OCI-LY7 (cell line): ENCODE data around the gene ZGPAT. TPM values are rescaled to one million over a fixed set of nuclear protein-coding genes. Genes with fewer than 3 reads are reported as not detected.

Experiments
- BruUV-seq: library from RNA; stranded (reverse); fragments of 400-500 nt; replicated peaks from 2 replicates; lab custom pipeline; 2021; lab: Mats Ljungman, UMichigan
- CTCF ChIA-PET: fragments of 300-600 bp; sonication (Branson Sonifier 250); formaldehyde crosslinking; loops from one replicate; lab custom pipeline; 2022; ENCODE audit warnings: antibody characterized with exemption; ENCODE audit not compliant: unreplicated experiment; lab: Charles Lee
- POLR2A ChIA-PET: fragments of 300-600 bp; sonication (Branson Sonifier 250); formaldehyde crosslinking; loops from one replicate; lab custom pipeline; 2022; ENCODE audit warnings: antibody characterized with exemption; lab: Charles Lee
- DNase-seq: peaks from one replicate; pipeline ENCODE4 v3.0.0-alpha.2; 2015; ENCODE audit warnings: low spot score
- H2AFZ ChIP-seq: fragments of 200-600 bp; sonication (generic), shearing (Covaris generic); 2 replicates; pipeline ENCODE4 v1.6.1; 2014; ENCODE audit warnings: mild to moderate bottlenecking, antibody characterized with exemption, low read length, moderate library complexity
- H3K27ac ChIP-seq: fragments of 200-600 bp; sonication (generic); 2 replicates; pipeline ENCODE4 v1.5.1; 2014; ENCODE audit warnings: mixed run types, low read depth, mild to moderate bottlenecking, moderate library complexity, low read length, inconsistent platforms; ENCODE audit not compliant: poor library complexity, severe bottlenecking
- H3K36me3 ChIP-seq: fragments of 200-600 bp; sonication (generic); 2 replicates; pipeline ENCODE4 v1.6.1; 2014; ENCODE audit warnings: mild to moderate bottlenecking, antibody characterized with exemption, low read length, moderate library complexity, mixed read lengths; ENCODE audit not compliant: insufficient read depth
- H3K4me1 ChIP-seq: fragments of 200-600 bp; sonication (generic); 2 replicates; pipeline ENCODE4 v1.5.1; 2014; ENCODE audit warnings: mild to moderate bottlenecking, low read length; ENCODE audit not compliant: insufficient read depth, poor library complexity, severe bottlenecking
- H3K4me2 ChIP-seq: fragments of 200-600 bp; sonication (generic); 2 replicates; pipeline ENCODE4 v1.6.1; 2014; ENCODE audit warnings: mild to moderate bottlenecking, low read length
- H3K4me3 ChIP-seq: fragments of 200-600 bp; sonication (generic); 2 replicates; pipeline ENCODE4 v1.5.1; 2014; ENCODE audit warnings: mild to moderate bottlenecking, low read depth, low read length; ENCODE audit not compliant: poor library complexity, severe bottlenecking
- H3K79me2 ChIP-seq: fragments of 200-600 bp; sonication (generic); 2 replicates; pipeline ENCODE4 v1.6.1; 2016; ENCODE audit warnings: low read depth, mild to moderate bottlenecking, low read length, moderate library complexity, mixed read lengths; ENCODE audit not compliant: insufficient read depth
- H3K9me2 ChIP-seq: fragments of 200-600 bp; sonication (generic); 2 replicates; pipeline ENCODE4 v1.6.1; 2016; ENCODE audit warnings: mild to moderate bottlenecking, low read length, mixed read lengths; ENCODE audit not compliant: insufficient read depth
- H3K9me3 ChIP-seq: fragments of 200-600 bp; sonication (generic); 2 replicates; pipeline ENCODE4 v1.6.1; 2014; ENCODE audit warnings: mild to moderate bottlenecking, mixed run types, low read length, mixed read lengths
- H4K20me1 ChIP-seq: fragments of 200-600 bp; sonication (generic); 2 replicates; pipeline ENCODE4 v1.6.1; 2014; ENCODE audit warnings: mild to moderate bottlenecking, antibody characterized with exemption, low read length, moderate library complexity, mixed read lengths; ENCODE audit not compliant: insufficient read depth
- EZH2phosphoT487 ChIP-seq: fragments of 200-600 bp; sonication (generic); IDR thresholded peaks from 2 replicates; pipeline ENCODE4 v1.6.1; 2018; ENCODE audit warnings: low read depth, borderline replicate concordance, mild to moderate bottlenecking, mixed run types, antibody characterized with exemption, low read length, moderate library complexity, mixed read lengths
- intact Hi-C: fragments of 100-400 bp; cut with micrococcal nuclease; formaldehyde crosslinking; loops from one replicate; pipeline ENCODE4 v1.10.0; 2022; ENCODE audit not compliant: unreplicated experiment
- total RNA-seq, 2 experiments: library from RNA; depleted of rRNA in 1 of 2; stranded (reverse); fragments of >200 nt in 1 of 2; shearing (Covaris generic) in 1 of 2; gene quantifications; 2 replicates each; pipeline ENCODE4 v1.2.3, GENCODE V29; 2014 to 2022
- TF ChIP-seq, protein P1 (sequence below): fragments of 200-600 bp; sonication (generic); conservative IDR thresholded peaks from 2 replicates; pipeline ENCODE4 v1.5.1; 2014; ENCODE audit warnings: mild to moderate bottlenecking, antibody characterized with exemption, low read length, moderate library complexity, mixed read lengths

The ZGPAT gene
- total RNA-seq, 2 experiments from 2014 or later = 43.9 to 55.4 TPM

DNA sequence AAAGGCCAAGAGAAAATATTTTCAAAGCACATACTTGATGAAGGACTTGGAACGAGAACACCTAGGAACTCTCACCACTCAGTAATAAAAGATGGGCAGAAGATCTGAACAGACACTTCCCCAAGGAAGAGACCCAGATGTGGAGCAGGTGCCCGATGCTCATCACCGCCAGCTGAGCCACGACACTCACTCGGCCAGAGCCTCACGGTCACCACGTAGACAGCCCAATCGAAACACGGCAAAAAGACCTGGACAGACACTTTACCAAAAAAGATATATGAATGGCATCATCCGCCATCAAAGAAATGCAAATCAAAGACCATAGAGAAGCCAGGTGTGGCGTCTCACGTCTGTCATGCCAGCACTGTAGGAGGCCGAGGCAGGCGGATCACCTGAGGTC, 73.3 kb downstream of the ZGPAT start:
- no TSS peak for BruUV-seq
- DNase-seq = no peak
- Histone ChIP-seq H4K20me1 (no peaks in the 10 kb centered on the region), H3K36me3 (no peaks in the 10 kb centered on the region), H3K4me1 (peaks cover 14% of the 10 kb centered on the region), H3K4me3 (no peak overlapping the region), H3K4me2 (no peak overlapping the region), H3K9me3 (no peaks in the 10 kb centered on the region), H3K27ac (no peak overlapping the region), H2AFZ (no peak overlapping the region), H3K79me2 (no peaks in the 10 kb centered on the region), H3K9me2 (no peaks in the 10 kb centered on the region)
- POLR2A ChIA-PET = interaction anchor here (0.6 kb wide), 1 partner anchor 83 kb away, joined by 4 read pairs; no protein-coding TSS in a partner anchor
- TF ChIP-seq, protein P1, sequence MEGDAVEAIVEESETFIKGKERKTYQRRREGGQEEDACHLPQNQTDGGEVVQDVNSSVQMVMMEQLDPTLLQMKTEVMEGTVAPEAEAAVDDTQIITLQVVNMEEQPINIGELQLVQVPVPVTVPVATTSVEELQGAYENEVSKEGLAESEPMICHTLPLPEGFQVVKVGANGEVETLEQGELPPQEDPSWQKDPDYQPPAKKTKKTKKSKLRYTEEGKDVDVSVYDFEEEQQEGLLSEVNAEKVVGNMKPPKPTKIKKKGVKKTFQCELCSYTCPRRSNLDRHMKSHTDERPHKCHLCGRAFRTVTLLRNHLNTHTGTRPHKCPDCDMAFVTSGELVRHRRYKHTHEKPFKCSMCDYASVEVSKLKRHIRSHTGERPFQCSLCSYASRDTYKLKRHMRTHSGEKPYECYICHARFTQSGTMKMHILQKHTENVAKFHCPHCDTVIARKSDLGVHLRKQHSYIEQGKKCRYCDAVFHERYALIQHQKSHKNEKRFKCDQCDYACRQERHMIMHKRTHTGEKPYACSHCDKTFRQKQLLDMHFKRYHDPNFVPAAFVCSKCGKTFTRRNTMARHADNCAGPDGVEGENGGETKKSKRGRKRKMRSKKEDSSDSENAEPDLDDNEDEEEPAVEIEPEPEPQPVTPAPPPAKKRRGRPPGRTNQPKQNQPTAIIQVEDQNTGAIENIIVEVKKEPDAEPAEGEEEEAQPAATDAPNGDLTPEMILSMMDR = no peak
- TF ChIP-seq EZH2phosphoT487 = no peak
- CTCF ChIA-PET = interaction anchor here (0.5 kb wide), 1 partner anchor 15 kb away, joined by 3 read pairs; no protein-coding TSS in a partner anchor
- intact Hi-C loops = no loop called here

DNA sequence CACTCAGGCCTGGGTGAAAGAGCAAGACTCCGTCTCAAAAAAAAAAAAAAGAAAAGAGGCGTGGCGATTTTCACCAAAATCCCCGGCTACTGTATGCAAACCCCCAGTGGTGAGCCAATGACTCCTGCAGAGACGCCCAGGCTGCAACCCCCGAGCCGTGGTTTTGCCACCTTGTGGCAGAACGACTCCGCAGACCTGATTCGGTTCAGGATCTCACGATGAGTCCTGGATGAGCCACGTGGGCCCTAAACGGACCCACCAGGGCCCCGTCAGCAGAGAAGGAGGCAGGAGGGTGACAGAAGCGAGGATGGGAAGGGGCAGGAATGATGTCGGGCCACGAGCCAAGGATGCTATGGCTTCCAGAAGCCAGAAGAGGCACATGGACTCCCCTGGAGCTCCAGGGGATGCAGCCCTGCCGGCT, 74.2 kb downstream of the ZGPAT start:
- intact Hi-C loops = no loop called here
- POLR2A ChIA-PET = interaction anchor here (0.6 kb wide), 1 partner anchor 82 kb away, joined by 4 read pairs; no protein-coding TSS in a partner anchor
- Histone ChIP-seq H3K27ac (no peak overlapping the region), H3K4me3 (no peak overlapping the region), H3K4me1 (peaks cover 21% of the 10 kb centered on the region), H3K36me3 (no peaks in the 10 kb centered on the region), H3K9me2 (no peaks in the 10 kb centered on the region), H3K4me2 (peak overlapping the region; percentile 12; the same call in 1 of the 2 replicates), H4K20me1 (no peaks in the 10 kb centered on the region), H2AFZ (no peak overlapping the region), H3K79me2 (no peaks in the 10 kb centered on the region), H3K9me3 (no peaks in the 10 kb centered on the region)
- CTCF ChIA-PET = no interaction called here
- TF ChIP-seq, protein P1 = 0 out of 2 replicates have a peak, but pooled peaks have one; percentile 10
- TF ChIP-seq EZH2phosphoT487 = no peak
- peak; percentile 26 for DNase-seq
- no TSS peak for BruUV-seq

DNA sequence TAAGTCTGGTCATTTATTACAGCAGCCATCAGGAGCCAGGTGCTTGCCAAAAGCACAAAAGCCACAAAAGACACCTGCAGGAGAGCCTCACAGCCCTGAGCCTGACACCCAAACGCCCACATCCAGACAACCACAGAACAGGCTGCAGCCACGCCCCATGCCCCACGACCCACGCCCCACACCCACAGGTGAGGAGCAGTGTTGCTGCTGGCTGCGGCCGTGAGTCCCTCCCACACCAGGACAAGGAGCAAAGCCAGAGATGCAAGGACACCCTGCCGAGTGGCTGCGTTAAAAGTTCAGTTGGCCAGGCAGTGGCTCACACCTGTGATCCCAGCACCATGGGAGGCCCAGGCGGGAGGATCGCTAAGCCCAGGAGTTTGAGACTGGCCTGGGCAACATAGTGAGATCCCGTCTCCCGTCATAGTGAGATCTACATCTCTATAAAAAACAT, 74.7 kb downstream of the ZGPAT start:
- no TSS peak for BruUV-seq
- Histone ChIP-seq H3K4me2 (no peak overlapping the region; the same call in 1 of the 2 replicates), H3K4me3 (no peak overlapping the region), H4K20me1 (no peaks in the 10 kb centered on the region), H3K4me1 (peaks cover 26% of the 10 kb centered on the region), H3K9me2 (no peaks in the 10 kb centered on the region), H3K9me3 (no peaks in the 10 kb centered on the region), H2AFZ (no peak overlapping the region), H3K36me3 (no peaks in the 10 kb centered on the region), H3K79me2 (no peaks in the 10 kb centered on the region), H3K27ac (no peak overlapping the region)
- peak; percentile 22 for DNase-seq
- intact Hi-C loops = no loop called here
- TF ChIP-seq, protein P1 = no peak
- no peak for TF ChIP-seq EZH2phosphoT487
- ChIA-PET POLR2A (no interaction called here), CTCF (no interaction called here)
